ENCODE results near the gene NIF3L1. TPM values are rescaled to one million over a fixed set of nuclear protein-coding genes. Genes with fewer than 3 reads are reported as not detected.

NIF3L1 gene
- total and polyA plus RNA-seq, 2 of the 8 experiments (the other 6 are each of a cell fraction or from before 2014, with no cell fraction given): 63.4 to 126 TPM

DNA sequence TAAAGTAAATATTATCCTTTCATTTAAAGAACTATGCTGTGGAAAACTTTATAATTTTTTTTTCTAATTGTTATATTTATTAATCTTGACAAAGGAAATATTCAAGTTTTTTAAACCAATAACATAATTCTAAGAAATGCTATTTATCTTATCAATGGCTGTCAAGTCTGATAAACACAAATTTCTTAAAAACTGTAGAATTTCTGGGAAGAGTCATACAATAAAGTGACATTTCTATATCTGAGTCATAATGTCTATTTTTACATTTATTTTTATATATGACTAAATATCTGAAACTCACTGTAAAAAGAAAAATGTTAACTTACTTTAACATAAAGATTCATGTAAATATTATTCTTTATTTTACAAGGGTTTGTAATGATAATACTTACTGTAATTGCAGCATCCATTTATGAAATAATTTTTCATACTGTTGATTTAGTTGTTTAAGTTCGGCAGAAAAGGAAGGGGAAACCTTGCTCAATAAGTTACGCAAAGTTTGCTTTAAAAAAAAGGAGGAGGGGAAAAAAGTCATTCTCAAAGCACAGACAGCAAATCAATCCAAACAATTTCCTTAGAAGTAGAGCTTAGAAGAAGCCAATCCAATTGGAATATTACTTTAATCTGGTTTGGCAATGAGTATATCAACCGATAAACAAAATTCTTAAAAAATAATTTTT, 41.9 kb downstream of the NIF3L1 start:
- Histone ChIP-seq H3K18ac (ENCODE audit: extremely low read depth, low read length) (no peak overlapping the region), H3K79me1 (ENCODE audit: low read depth, low read length) (no peaks in the 10 kb centered on the region), H2AFZ (ENCODE audit: low read length) (no peak overlapping the region), H4K5ac (ENCODE audit: insufficient read length, low read depth, low read length) (no peak overlapping the region), H3K14ac (ENCODE audit: insufficient read length) (no peak overlapping the region), H3K4ac (replicated peaks; ENCODE audit: insufficient read length, low read depth, low read length) (no peak overlapping the region), H3K27me3 (replicated peaks in 1 of 4; ENCODE audit: control insufficient read depth in 3 of 4, extremely low read depth in 1 of 4, insufficient read depth in 3 of 4, low read length in 3 of 4) (no peaks in the 10 kb centered on the region), H4K8ac (ENCODE audit: extremely low read depth, insufficient read depth, low read length) (no peak overlapping the region), H2BK5ac (ENCODE audit: low read depth, low read length) (no peak overlapping the region), H3K23ac (ENCODE audit: insufficient read length) (no peak overlapping the region), H3K4me1 (replicated peaks in 1 of 4; ENCODE audit: control insufficient read depth in 3 of 4, insufficient read depth in 4 of 4, low read length in 3 of 4) (no peaks in the 10 kb centered on the region), H4K20me1 (replicated peaks in 1 of 2; ENCODE audit: control insufficient read depth in 1 of 2, insufficient read depth in 2 of 2, low read length in 2 of 2) (peaks cover 0 to 2% of the 10 kb centered on the region in 2 experiments), H3K9ac (replicated peaks in 1 of 4; ENCODE audit: extremely low read depth in 1 of 4, low read depth in 3 of 4, low read length in 3 of 4) (no peak overlapping the region), H4K91ac (replicated peaks; ENCODE audit: insufficient read length, low read length) (no peak overlapping the region), H2AK5ac (ENCODE audit: low read depth, low read length) (no peak overlapping the region), H3K36me3 (ENCODE audit: control insufficient read depth in 2 of 4, insufficient read depth in 4 of 4, low read length in 3 of 4) (peaks cover 6 to 66% (median 43%) of the 10 kb centered on the region in 4 experiments; a peak in 7 of 8 replicates), H2BK12ac (ENCODE audit: low read depth, low read length) (no peak overlapping the region), H2BK15ac (ENCODE audit: low read length) (no peak overlapping the region), H3K9me3 (ENCODE audit: insufficient read depth in 2 of 2, low read depth in 1 of 2, low read length in 1 of 2) (no peaks in the 10 kb centered on the region), H2BK20ac (ENCODE audit: low read length) (no peak overlapping the region), H3K4me3 (ENCODE audit: extremely low read depth in 1 of 4, insufficient read depth in 2 of 4, low read depth in 3 of 4, low read length in 4 of 4) (no peak overlapping the region), H2BK120ac (replicated peaks; ENCODE audit: low read depth, low read length) (no peak overlapping the region), H3K27ac (ENCODE audit: low read depth, low read length) (no peak overlapping the region), H3K79me2 (ENCODE audit: control insufficient read depth in 1 of 2, insufficient read depth in 2 of 2, low read length in 2 of 2) (no peaks in the 10 kb centered on the region), H3K56ac (replicated peaks; ENCODE audit: insufficient read length, low read depth, low read length) (no peak overlapping the region), H3K23me2 (ENCODE audit: low read depth, low read length) (no peaks in the 10 kb centered on the region), H3K4me2 (ENCODE audit: insufficient read depth in 1 of 2, low read depth in 2 of 2, low read length in 2 of 2) (no peak overlapping the region)
- TF ChIP-seq POLR2A (IDR thresholded peaks at IDR 0.05; ENCODE audit: control extremely low read depth in 1 of 2, low read depth in 2 of 2, low read length in 2 of 2) (no peak), HDAC2 (IDR thresholded peaks at IDR 0.05; ENCODE audit: borderline replicate concordance in 1 of 2, low read depth in 2 of 2, low read length in 2 of 2) (no peak)
- FAIRE-seq: no peak
- 94% methylated on average over 3 of the region's 3 CpGs; no CpG with 5 or more reads in 1 of the 2 experiments for WGBS, 2 experiments (ENCODE audit: extremely low coverage in 1 of 2, insufficient coverage in 1 of 2, insufficient read length in 1 of 2, insufficient replicate concordance in 2 of 2, low coverage in 1 of 2, low lambda C conversion rate in 2 of 2, missing lambda C conversion rate in 1 of 2)
- no peak for DNase-seq (ENCODE audit: low read depth in 1 of 2, low spot score in 2 of 2)
- POLR2A ChIA-PET (ENCODE audit: partially characterized antibody): no interaction called here
- CTCF ChIA-PET (ENCODE audit: partially characterized antibody): interaction anchor here (0.7 to 1.8 kb wide), 2 partner anchors 9 to 30 kb away, joined by 4 to 5 read pairs; no protein-coding TSS in a partner anchor
